Glomerular endothelial cell (primary cell): ENCODE measurements around the gene TRIP11. TPM values are rescaled to one million over a fixed set of nuclear protein-coding genes. Genes with fewer than 3 reads are reported as not detected.
A peak's percentile ranks its signal among the peaks of the same experiment; 100 is the strongest.

ENCODE experiments used
- DNase-seq: peaks from one replicate; pipeline ENCODE4 v3.0.0-alpha.2; 2011; ENCODE audit warnings: low read depth, low spot score; ENCODE audit errors: extremely low read depth
- total RNA-seq: library from RNA; depleted of rRNA; stranded (reverse); fragments of >200 nt; gene quantifications from 2 replicates; pipeline ENCODE4 v1.2.3, GENCODE V29; 2015

TRIP11 gene
- total RNA-seq, 1 donor from 2014 or later = 23.0 TPM

- DNase-seq = no peak
Observed at GRCh38 chr14:92012121-92012748, 27.6 kb downstream of the TRIP11 start.

GRCh38 chr14:92010644-92011043 is 29.2 kb downstream of the TRIP11 start:
- DNase-seq = no peak

GRCh38 chr14:92009604-92010003 is 30.3 kb downstream of the TRIP11 start:
- DNase-seq = no peak

- DNase-seq = no peak
Observed at GRCh38 chr14:92005019-92005418, 34.8 kb downstream of the TRIP11 start.

- no peak for DNase-seq
Observed at GRCh38 chr14:92004062-92004461, 35.8 kb downstream of the TRIP11 start.

- DNase-seq = no peak
Observed at GRCh38 chr14:91998667-91999570, 40.9 kb downstream of the TRIP11 start.

- no peak for DNase-seq
Observed at GRCh38 chr14:91997492-91997891, 42.4 kb downstream of the TRIP11 start.

- DNase-seq = no peak
Observed at GRCh38 chr14:91996948-91997371, 42.9 kb downstream of the TRIP11 start.

GRCh38 chr14:91987192-91987591 is 52.7 kb downstream of the TRIP11 start:
- DNase-seq = no peak

GRCh38 chr14:91985521-91986255 is 54.2 kb downstream of the TRIP11 start:
- DNase-seq = no peak

GRCh38 chr14:91985008-91985407 is 54.9 kb downstream of the TRIP11 start:
- no peak for DNase-seq

- no peak for DNase-seq
Observed at GRCh38 chr14:91983588-91983987, 56.3 kb downstream of the TRIP11 start.

- peak; percentile 87 for DNase-seq
Observed at GRCh38 chr14:91980157-91980556, 59.7 kb downstream of the TRIP11 start.

GRCh38 chr14:91977884-91978283 is 62.0 kb downstream of the TRIP11 start:
- no peak for DNase-seq

GRCh38 chr14:91975763-91976162 is 64.1 kb downstream of the TRIP11 start:
- no peak for DNase-seq

GRCh38 chr14:91971188-91971778 is 68.6 kb downstream of the TRIP11 start:
- no peak for DNase-seq

- DNase-seq = no peak
Observed at GRCh38 chr14:91968280-91968679, 71.6 kb downstream of the TRIP11 start.

GRCh38 chr14:91964724-91965123 is 75.1 kb downstream of the TRIP11 start:
- DNase-seq = no peak

- no peak for DNase-seq
Observed at GRCh38 chr14:91964011-91964410, 75.8 kb downstream of the TRIP11 start.

GRCh38 chr14:91963465-91963864 is 76.4 kb downstream of the TRIP11 start:
- no peak for DNase-seq
